Esophagus muscularis mucosa (tissue), 4 donors: ENCODE measurements around the gene MSL2. TPM values are rescaled to one million over a fixed set of nuclear protein-coding genes. Genes with fewer than 3 reads are reported as not detected.
A peak's percentile ranks its signal among the peaks of the same experiment; 100 is the strongest.
"Not testable (repeated sequence)": the region's sequence is repeated elsewhere in the genome, so short reads cannot be mapped to it uniquely, and the experiment has no call there.

ENCODE experiments used
- DNase-seq: peaks from one replicate; pipeline ENCODE4 v3.0.0-alpha.2; 2017; ENCODE audit errors: extremely low spot score
- H3K27ac ChIP-seq, 4 donors: fragments of 200-600 bp; sonication (generic); replicated peaks in 1 of 4; 1 replicate in 3 of 4; 2 replicates in 1 of 4; pipeline ENCODE4 v1.5.1; 2016 to 2019; ENCODE audit warnings: mild to moderate bottlenecking in 1 of 4
- H3K27me3 ChIP-seq, 4 donors: fragments of 200-600 bp; sonication (generic); one replicate each; pipeline versions ENCODE4 v1.5.1 to v1.6.0; 2016 to 2019
- H3K36me3 ChIP-seq, 4 donors: fragments of 200-600 bp; sonication (generic); one replicate each; pipeline ENCODE4 v1.5.1; 2016 to 2019
- H3K4me1 ChIP-seq, 4 donors: fragments of 200-600 bp; sonication (generic); one replicate each; pipeline ENCODE4 v1.5.1; 2016 to 2019
- H3K4me3 ChIP-seq, 4 donors: fragments of 200-600 bp; sonication (generic); 1 replicate in 2 of 4; 2 replicates in 2 of 4; pipeline ENCODE4 v1.5.1; 2016 to 2019; ENCODE audit warnings: mild to moderate bottlenecking in 4 of 4, moderate library complexity in 1 of 4
- H3K9me3 ChIP-seq, 4 donors: fragments of 200-600 bp; sonication (generic); 1 replicate in 3 of 4; 2 replicates in 1 of 4; pipeline ENCODE4 v1.5.1; 2016 to 2019
- EP300 ChIP-seq: sonication (generic); formaldehyde crosslinking; IDR thresholded peaks from one replicate; pipeline ENCODE4 v1.6.1; 2017; ENCODE audit warnings: antibody characterized with exemption
- POLR2A ChIP-seq: fragments of 450-650 bp; IDR thresholded peaks from one replicate; pipeline ENCODE4 v1.6.1; 2017; ENCODE audit warnings: antibody characterized with exemption, moderate library complexity, mild to moderate bottlenecking, low read depth
- POLR2AphosphoS5 ChIP-seq, 2 donors: sonication (generic); formaldehyde crosslinking; IDR thresholded peaks; one replicate each; pipeline ENCODE4 v1.6.1; 2017; ENCODE audit warnings: antibody characterized with exemption in 2 of 2
- WGBS: methylation state at CpG from one replicate; pipeline ENCODE4 v1.1.5; 2018; 5-methylcytosine and 5-hydroxymethylcytosine counted together
- intact Hi-C: fragments of 100-400 bp; cut with DNase I; formaldehyde crosslinking; loops from one replicate; pipeline ENCODE4 v1.15.1; 2023
- total RNA-seq, 4 donors: library from RNA; depleted of rRNA; stranded (reverse); fragments of >200 nt; gene quantifications; one replicate each; pipeline versions ENCODE4 v1.1.0 to v1.2.1, GENCODE V29; 2016
- TF ChIP-seq, protein P1 (sequence below), 3 experiments: fragments of 200-600 bp in 2 of 3; fragments of 450-650 bp in 1 of 3; sonication (generic) in 2 of 3; IDR thresholded peaks; one replicate each; pipeline ENCODE4 v1.5.1; 2017 to 2019; ENCODE audit warnings: antibody characterized with exemption in 3 of 3, mild to moderate bottlenecking in 2 of 3, moderate library complexity in 1 of 3

Gene MSL2
- total RNA-seq, 4 donors from 2014 or later, result 18.7 to 25.3 (median 23.5) TPM

DNA sequence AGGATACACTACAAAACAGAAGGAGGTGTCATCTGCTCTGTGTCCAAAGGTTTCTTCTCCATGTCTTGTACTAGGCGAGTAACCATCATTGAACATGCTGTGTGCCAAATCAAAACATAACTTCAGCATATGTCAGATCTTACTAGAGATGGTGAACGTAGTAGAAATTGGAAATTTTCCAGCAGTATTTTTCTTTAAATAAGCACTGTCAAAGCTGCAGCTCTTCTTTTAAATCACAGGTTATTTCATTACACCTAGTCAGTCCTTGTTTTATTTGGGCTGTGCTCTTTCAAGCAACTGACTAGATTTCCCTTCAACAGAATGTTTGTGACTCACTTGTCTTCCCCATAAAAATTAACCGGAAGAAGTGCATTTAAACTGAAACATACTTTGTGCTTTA, 46.5 kb downstream of the MSL2 start:
- H3K27ac ChIP-seq, result no peak overlapping the region
- intact Hi-C loops, result loop anchor here (5.0 kb wide), 1 partner anchor 43 kb away; no protein-coding TSS in a partner anchor
- no peaks in the 10 kb centered on the region for H3K27me3 ChIP-seq
- no peaks in the 10 kb centered on the region for H3K9me3 ChIP-seq
- no peak for DNase-seq
- 43% methylated on average over 3 of the region's 3 CpGs for WGBS
- TF ChIP-seq, protein P1, sequence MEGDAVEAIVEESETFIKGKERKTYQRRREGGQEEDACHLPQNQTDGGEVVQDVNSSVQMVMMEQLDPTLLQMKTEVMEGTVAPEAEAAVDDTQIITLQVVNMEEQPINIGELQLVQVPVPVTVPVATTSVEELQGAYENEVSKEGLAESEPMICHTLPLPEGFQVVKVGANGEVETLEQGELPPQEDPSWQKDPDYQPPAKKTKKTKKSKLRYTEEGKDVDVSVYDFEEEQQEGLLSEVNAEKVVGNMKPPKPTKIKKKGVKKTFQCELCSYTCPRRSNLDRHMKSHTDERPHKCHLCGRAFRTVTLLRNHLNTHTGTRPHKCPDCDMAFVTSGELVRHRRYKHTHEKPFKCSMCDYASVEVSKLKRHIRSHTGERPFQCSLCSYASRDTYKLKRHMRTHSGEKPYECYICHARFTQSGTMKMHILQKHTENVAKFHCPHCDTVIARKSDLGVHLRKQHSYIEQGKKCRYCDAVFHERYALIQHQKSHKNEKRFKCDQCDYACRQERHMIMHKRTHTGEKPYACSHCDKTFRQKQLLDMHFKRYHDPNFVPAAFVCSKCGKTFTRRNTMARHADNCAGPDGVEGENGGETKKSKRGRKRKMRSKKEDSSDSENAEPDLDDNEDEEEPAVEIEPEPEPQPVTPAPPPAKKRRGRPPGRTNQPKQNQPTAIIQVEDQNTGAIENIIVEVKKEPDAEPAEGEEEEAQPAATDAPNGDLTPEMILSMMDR (IDR thresholded peaks at IDR 0.05), result no peak
- TF ChIP-seq POLR2AphosphoS5 (IDR thresholded peaks at IDR 0.05) (no peak), POLR2A (no peak), EP300 (no peak)
- H3K36me3 ChIP-seq, result peaks cover 0 to 25% (median 17%) of the 10 kb centered on the region in 4 donors
- H3K4me1 ChIP-seq, result peaks cover 10 to 51% (median 44%) of the 10 kb centered on the region in 4 donors
- no peak overlapping the region for H3K4me3 ChIP-seq

DNA sequence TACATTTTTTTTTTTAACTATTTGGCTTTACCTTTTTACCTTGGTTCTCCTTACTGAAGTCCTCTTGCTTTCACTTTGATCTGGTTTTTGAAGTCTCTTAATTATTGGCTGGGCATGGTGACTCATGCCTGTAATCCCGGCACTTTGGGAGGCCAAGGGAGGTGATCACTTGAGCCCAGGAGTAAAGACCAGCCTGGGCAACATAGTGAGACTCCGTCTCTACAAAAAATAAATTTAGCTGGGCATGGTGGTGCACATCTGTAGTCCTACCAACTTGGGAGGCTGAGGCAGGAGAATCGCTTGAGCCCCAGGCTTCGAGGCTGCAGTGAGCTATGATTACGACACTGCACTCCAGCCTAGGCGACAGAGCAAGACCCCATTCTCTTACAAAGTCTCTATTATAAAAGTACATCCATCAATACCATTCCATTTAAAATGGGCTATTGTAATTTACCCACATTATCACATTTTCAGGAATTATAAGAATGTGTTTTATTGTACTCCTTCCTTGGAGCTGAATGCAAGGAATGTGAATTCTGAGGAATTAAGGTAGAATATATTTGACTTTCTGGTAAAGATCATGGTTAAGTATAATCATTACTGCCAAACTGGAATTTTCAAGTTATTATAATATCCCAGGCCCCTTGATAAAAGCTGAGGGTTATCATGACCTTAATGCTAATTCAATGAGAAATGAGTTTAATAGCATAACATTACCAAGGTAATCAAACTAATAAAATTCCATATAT, 49.0 kb downstream of the MSL2 start:
- 95% methylated on average over 6 of the region's 6 CpGs for WGBS
- Histone ChIP-seq H3K27ac (no peak overlapping the region), H3K4me1 (peaks cover 9 to 44% (median 38%) of the 10 kb centered on the region in 4 donors), H3K4me3 (no peak overlapping the region), H3K9me3 (no peaks in the 10 kb centered on the region), H3K27me3 (no peaks in the 10 kb centered on the region), H3K36me3 (peaks cover 0 to 33% (median 17%) of the 10 kb centered on the region in 4 donors)
- no peak for DNase-seq
- TF ChIP-seq EP300 (no peak), POLR2AphosphoS5 (IDR thresholded peaks at IDR 0.05) (no peak), POLR2A (no peak)
- TF ChIP-seq, protein P1 (IDR thresholded peaks at IDR 0.05), result no peak
- intact Hi-C loops, result loop anchor here (5.0 kb wide), 1 partner anchor 45 kb away; no protein-coding TSS in a partner anchor

DNA sequence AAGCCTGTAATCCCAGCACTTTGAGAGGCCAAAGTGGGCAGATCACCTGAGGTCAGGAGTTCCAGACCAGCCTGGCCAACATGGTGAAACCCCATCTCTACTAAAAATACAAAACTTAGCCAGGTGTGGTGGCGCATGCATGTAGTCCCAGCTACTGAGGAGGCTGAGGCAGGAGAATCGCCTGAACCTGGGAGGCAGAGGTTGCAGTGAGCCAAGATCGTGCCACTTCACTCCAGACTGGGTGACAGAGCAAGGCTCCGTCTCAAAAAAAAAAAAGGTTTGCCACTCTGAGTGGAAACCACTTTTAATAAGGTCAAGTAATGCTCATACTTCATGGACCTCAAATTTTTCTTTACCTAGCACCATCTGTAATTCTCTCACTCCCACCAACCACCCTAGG, 51.7 kb downstream of the MSL2 start:
- H3K27ac ChIP-seq, H3K27me3 ChIP-seq, H3K4me3 ChIP-seq, H3K9me3 ChIP-seq, intact Hi-C loops, DNase-seq: not testable (repeated sequence)
- H3K4me1 ChIP-seq, result peaks cover 11 to 39% (median 31%) of the 10 kb centered on the region in 4 donors
- WGBS, result 91% methylated on average over 4 of the region's 4 CpGs
- H3K36me3 ChIP-seq, result peaks cover 0 to 18% (median 11%) of the 10 kb centered on the region in 4 donors
- peak in 1 of 2 donors; percentile 4 for TF ChIP-seq POLR2AphosphoS5 (IDR thresholded peaks at IDR 0.05)

DNA sequence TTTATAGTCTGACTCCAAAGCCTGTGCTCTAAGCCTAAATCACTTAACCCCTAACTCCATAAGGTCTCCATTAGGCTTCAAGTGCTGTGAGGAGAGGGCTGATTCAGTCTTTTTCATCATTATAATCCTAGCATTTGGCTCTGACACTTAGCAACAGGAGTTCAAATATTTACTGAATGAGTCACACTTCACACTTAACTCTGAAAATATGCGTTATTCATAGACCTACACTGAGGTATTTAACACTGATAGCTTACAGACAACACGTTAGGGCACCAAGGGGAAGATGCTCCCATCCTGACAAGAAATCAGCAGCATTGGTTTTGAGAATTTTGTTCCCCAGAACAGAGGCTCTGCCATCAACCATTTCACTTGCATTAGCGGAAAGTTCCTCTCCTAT, 53.5 kb downstream of the MSL2 start:
- Histone ChIP-seq H3K36me3 (peaks cover 0 to 18% (median 11%) of the 10 kb centered on the region in 4 donors), H3K27ac (peak overlapping the region; percentile 5 to 55 (median 44)), H3K4me3 (no peak overlapping the region), H3K27me3 (no peaks in the 10 kb centered on the region), H3K4me1 (peaks cover 11 to 28% (median 21%) of the 10 kb centered on the region in 4 donors), H3K9me3 (no peaks in the 10 kb centered on the region)
- TF ChIP-seq, protein P1 (IDR thresholded peaks at IDR 0.05), result no peak
- TF ChIP-seq POLR2AphosphoS5 (IDR thresholded peaks at IDR 0.05) (peak in 1 of 2 donors; percentile 24), POLR2A (no peak), EP300 (no peak)
- WGBS, result 39% methylated on average over 3 of the region's 3 CpGs
- intact Hi-C loops, result no loop called here
- no peak for DNase-seq

DNA sequence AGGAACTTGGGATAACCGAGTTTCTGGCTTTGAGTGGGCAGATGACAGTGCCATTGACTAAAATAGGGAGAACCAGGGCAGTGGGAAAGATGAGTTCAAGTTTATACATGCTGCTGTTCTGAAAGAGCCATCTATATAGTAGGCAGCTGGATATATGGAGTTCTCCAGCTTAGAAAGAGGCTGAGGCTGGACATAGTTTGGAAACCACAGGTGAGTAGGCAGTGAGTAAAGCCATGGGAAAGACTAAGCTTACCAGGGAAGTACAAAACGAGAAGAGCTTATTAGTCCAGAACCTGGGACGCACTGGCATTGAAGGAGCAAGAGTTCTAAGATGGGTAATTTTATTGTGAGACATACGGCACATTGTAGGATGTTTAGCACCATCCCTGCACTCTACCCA, 54.2 kb downstream of the MSL2 start:
- no peaks in the 10 kb centered on the region for H3K27me3 ChIP-seq
- peaks cover 11 to 21% (median 15%) of the 10 kb centered on the region in 4 donors for H3K4me1 ChIP-seq
- TF ChIP-seq, protein P1 (IDR thresholded peaks at IDR 0.05), result no peak
- no peak for TF ChIP-seq POLR2A
- TF ChIP-seq EP300, result no peak
- TF ChIP-seq POLR2AphosphoS5 (IDR thresholded peaks at IDR 0.05), result no peak
- H3K9me3 ChIP-seq, result no peaks in the 10 kb centered on the region
- no peak overlapping the region for H3K4me3 ChIP-seq
- peaks cover 0 to 18% (median 11%) of the 10 kb centered on the region in 4 donors for H3K36me3 ChIP-seq
- peak overlapping the region in 3 of 4 donors; percentile 36 to 55 (median 52) for H3K27ac ChIP-seq
- DNase-seq, result no peak
- 94% methylated on average over 4 of the region's 4 CpGs for WGBS
- intact Hi-C loops, result no loop called here
